Mesendoderm (in vitro differentiated cells): ENCODE results near the gene SPRTN.

ENCODE experiments used
- DNase-seq: peaks from one replicate; pipeline ENCODE4 v3.0.0; 2013
- H2AK5ac ChIP-seq: 2 replicates; pipeline ENCODE4 v1.6.1; 2013; ENCODE audit warnings: low read length, inconsistent platforms
- H2BK120ac ChIP-seq: 2 replicates; pipeline ENCODE4 v1.6.1; 2013; ENCODE audit warnings: low read depth, mild to moderate bottlenecking, low read length, moderate library complexity, mixed read lengths
- H2BK15ac ChIP-seq: replicated peaks from 2 replicates; pipeline ENCODE4 v1.6.1; 2013; ENCODE audit warnings: low read depth, mild to moderate bottlenecking, moderate library complexity
- H2BK5ac ChIP-seq: 2 replicates; pipeline ENCODE4 v1.6.1; 2013; ENCODE audit warnings: low read length, inconsistent platforms
- H3K18ac ChIP-seq: 2 replicates; pipeline ENCODE4 v1.6.1; 2013; ENCODE audit warnings: mild to moderate bottlenecking, low read length, mixed read lengths
- H3K23ac ChIP-seq: one replicate; pipeline ENCODE4 v1.6.1; 2013; ENCODE audit warnings: low read length
- H3K27ac ChIP-seq: 2 replicates; pipeline ENCODE4 v1.5.1; 2013; ENCODE audit warnings: low read depth, mild to moderate bottlenecking, inconsistent platforms, low read length, moderate library complexity
- H3K27me3 ChIP-seq: 2 replicates; pipeline ENCODE4 v1.6.1; 2013; ENCODE audit warnings: low read length, control low read depth, mild to moderate bottlenecking, inconsistent platforms; ENCODE audit not compliant: insufficient read depth, poor library complexity
- H3K36me3 ChIP-seq: 2 replicates; pipeline ENCODE4 v1.6.1; 2013; ENCODE audit warnings: low read length, inconsistent platforms; ENCODE audit not compliant: control insufficient read depth, insufficient read depth
- H3K4ac ChIP-seq: one replicate; pipeline ENCODE4 v1.6.1; 2013; ENCODE audit warnings: low read depth, mild to moderate bottlenecking, low read length, moderate library complexity
- H3K4me1 ChIP-seq: 2 replicates; pipeline ENCODE4 v1.6.1; 2013; ENCODE audit warnings: low read depth, low read length, inconsistent platforms; ENCODE audit not compliant: control insufficient read depth
- H3K4me2 ChIP-seq: 2 replicates; pipeline ENCODE4 v1.6.1; 2013; ENCODE audit warnings: low read length
- H3K4me3 ChIP-seq: 2 replicates; pipeline ENCODE4 v1.5.1; 2013; ENCODE audit warnings: mild to moderate bottlenecking, low read length
- H3K56ac ChIP-seq: one replicate; pipeline ENCODE4 v1.6.1; 2013; ENCODE audit warnings: low read length
- H3K79me1 ChIP-seq: 2 replicates; pipeline ENCODE4 v1.6.1; 2013; ENCODE audit warnings: low read length, inconsistent platforms
- H3K79me2 ChIP-seq: 2 replicates; pipeline ENCODE4 v1.6.1; 2013; ENCODE audit warnings: mild to moderate bottlenecking, low read length; ENCODE audit not compliant: control insufficient read depth, insufficient read depth
- H3K9ac ChIP-seq: 2 replicates; pipeline ENCODE4 v1.6.1; 2013; ENCODE audit warnings: low read length, inconsistent platforms
- H4K5ac ChIP-seq: one replicate; pipeline ENCODE4 v1.6.1; 2013; ENCODE audit warnings: low read length
- H4K8ac ChIP-seq: one replicate; pipeline ENCODE4 v1.6.1; 2013; ENCODE audit warnings: low read depth, mild to moderate bottlenecking, control low read depth, low read length, moderate library complexity
- WGBS: extraction: QIAGEN DNeasy Blood & Tissue Kit; methylation state at CpG from one replicate; pipeline ENCODE4 v1.1.7; 2013; ENCODE audit warnings: low lambda C conversion rate, missing lambda C conversion rate; ENCODE audit not compliant: insufficient coverage; ENCODE audit errors: extremely low coverage; 5-methylcytosine and 5-hydroxymethylcytosine counted together

SPRTN gene

GRCh38 chr1:231357831-231358354 is 19.8 kb downstream of the SPRTN start:
- Histone ChIP-seq H3K79me2 (no peaks in the 10 kb centered on the region), H3K27me3 (no peaks in the 10 kb centered on the region), H2BK15ac (no peak overlapping the region), H3K79me1 (no peaks in the 10 kb centered on the region), H2BK5ac (no peak overlapping the region), H3K23ac (no peak overlapping the region), H2BK120ac (no peak overlapping the region), H3K56ac (no peak overlapping the region), H3K4me2 (no peak overlapping the region), H3K36me3 (no peaks in the 10 kb centered on the region), H3K4me1 (no peaks in the 10 kb centered on the region), H4K8ac (no peak overlapping the region), H3K4me3 (no peak overlapping the region), H2AK5ac (no peak overlapping the region), H3K18ac (no peak overlapping the region), H4K5ac (no peak overlapping the region), H3K4ac (no peak overlapping the region), H3K9ac (no peak overlapping the region), H3K27ac (no peak overlapping the region)
- WGBS = no CpG with 5 or more reads among the region's 4 CpGs
- peak; percentile 53 for DNase-seq

GRCh38 chr1:231359113-231359512 is 21.0 kb downstream of the SPRTN start:
- WGBS = no CpG with 5 or more reads among the region's 6 CpGs
- Histone ChIP-seq H3K4me2 (no peak overlapping the region), H3K27ac (no peak overlapping the region), H4K8ac (no peak overlapping the region), H3K9ac (no peak overlapping the region), H2BK15ac (no peak overlapping the region), H3K4me3 (no peak overlapping the region), H3K27me3 (no peaks in the 10 kb centered on the region), H3K79me2 (no peaks in the 10 kb centered on the region), H4K5ac (no peak overlapping the region), H3K79me1 (no peaks in the 10 kb centered on the region), H3K36me3 (no peaks in the 10 kb centered on the region), H3K23ac (no peak overlapping the region), H2BK120ac (no peak overlapping the region), H2BK5ac (no peak overlapping the region), H3K4me1 (no peaks in the 10 kb centered on the region), H3K4ac (no peak overlapping the region), H3K18ac (no peak overlapping the region), H2AK5ac (no peak overlapping the region), H3K56ac (no peak overlapping the region)
- DNase-seq = no peak

GRCh38 chr1:231362325-231362724 is 24.2 kb downstream of the SPRTN start:
- no peak overlapping the region for H3K4ac ChIP-seq
- H3K36me3 ChIP-seq = no peaks in the 10 kb centered on the region
- no peaks in the 10 kb centered on the region for H3K79me2 ChIP-seq
- no peak overlapping the region for H3K4me3 ChIP-seq
- no peaks in the 10 kb centered on the region for H3K27me3 ChIP-seq
- H3K18ac ChIP-seq = no peak overlapping the region
- no peak overlapping the region for H3K4me2 ChIP-seq
- no peak overlapping the region for H2BK15ac ChIP-seq
- DNase-seq = no peak
- no CpG with 5 or more reads among the region's 1 CpG for WGBS
- H3K23ac ChIP-seq = no peak overlapping the region
- H4K8ac ChIP-seq = no peak overlapping the region
- H3K56ac ChIP-seq = no peak overlapping the region
- H3K4me1 ChIP-seq = no peaks in the 10 kb centered on the region
- H4K5ac ChIP-seq = no peak overlapping the region
- no peak overlapping the region for H3K27ac ChIP-seq
- no peaks in the 10 kb centered on the region for H3K79me1 ChIP-seq
- no peak overlapping the region for H3K9ac ChIP-seq
- no peak overlapping the region for H2AK5ac ChIP-seq
- H2BK120ac ChIP-seq = no peak overlapping the region
- no peak overlapping the region for H2BK5ac ChIP-seq

GRCh38 chr1:231363624-231364023 is 25.5 kb downstream of the SPRTN start:
- Histone ChIP-seq H3K4ac (no peak overlapping the region), H4K8ac (no peak overlapping the region), H3K9ac (no peak overlapping the region), H3K4me1 (no peaks in the 10 kb centered on the region), H3K18ac (no peak overlapping the region), H3K4me3 (no peak overlapping the region), H3K56ac (no peak overlapping the region), H3K79me2 (no peaks in the 10 kb centered on the region), H3K27ac (no peak overlapping the region), H2BK5ac (no peak overlapping the region), H4K5ac (no peak overlapping the region), H3K27me3 (no peaks in the 10 kb centered on the region), H2BK15ac (no peak overlapping the region), H3K4me2 (no peak overlapping the region), H2AK5ac (no peak overlapping the region), H3K23ac (no peak overlapping the region), H3K36me3 (no peaks in the 10 kb centered on the region), H2BK120ac (no peak overlapping the region), H3K79me1 (no peaks in the 10 kb centered on the region)
- DNase-seq = no peak
- WGBS = no CpG with 5 or more reads among the region's 1 CpG

GRCh38 chr1:231364192-231364591 is 26.1 kb downstream of the SPRTN start:
- Histone ChIP-seq H2BK15ac (no peak overlapping the region), H2BK5ac (no peak overlapping the region), H3K9ac (no peak overlapping the region), H3K36me3 (no peaks in the 10 kb centered on the region), H3K27me3 (no peaks in the 10 kb centered on the region), H3K4me2 (no peak overlapping the region), H3K56ac (no peak overlapping the region), H3K4me1 (no peaks in the 10 kb centered on the region), H3K4me3 (no peak overlapping the region), H4K8ac (no peak overlapping the region), H3K23ac (no peak overlapping the region), H3K18ac (no peak overlapping the region), H4K5ac (no peak overlapping the region), H3K79me2 (no peaks in the 10 kb centered on the region), H3K79me1 (no peaks in the 10 kb centered on the region), H3K27ac (no peak overlapping the region), H3K4ac (no peak overlapping the region), H2BK120ac (no peak overlapping the region), H2AK5ac (no peak overlapping the region)
- DNase-seq = no peak
- WGBS = no CpG with 5 or more reads among the region's 5 CpGs

GRCh38 chr1:231369282-231369681 is 31.2 kb downstream of the SPRTN start:
- WGBS = no CpG with 5 or more reads among the region's 3 CpGs
- no peaks in the 10 kb centered on the region for H3K36me3 ChIP-seq
- no peak overlapping the region for H3K18ac ChIP-seq

More at GRCh38 chr1:231369282-231369681, 31.2 kb downstream of the SPRTN start:
- Histone ChIP-seq H4K8ac (no peak overlapping the region), H3K27me3 (no peaks in the 10 kb centered on the region), H3K23ac (no peak overlapping the region), H3K4ac (no peak overlapping the region), H3K27ac (no peak overlapping the region), H2BK15ac (no peak overlapping the region), H3K9ac (no peak overlapping the region), H3K79me1 (no peaks in the 10 kb centered on the region), H2AK5ac (no peak overlapping the region), H3K4me2 (no peak overlapping the region), H3K4me3 (no peak overlapping the region), H3K4me1 (no peaks in the 10 kb centered on the region), H2BK5ac (no peak overlapping the region), H3K56ac (no peak overlapping the region), H4K5ac (no peak overlapping the region), H3K79me2 (no peaks in the 10 kb centered on the region), H2BK120ac (no peak overlapping the region)
- DNase-seq = no peak
